ENCODE data around the gene WNT1. TPM values are rescaled to one million over a fixed set of nuclear protein-coding genes. Genes with fewer than 3 reads are reported as not detected.

Gene WNT1
- polyA plus RNA-seq, 1 donor, result not detected

GRCh38 chr12:48961801-48962200 lies 16.3 kb upstream of the WNT1 start:
- no peak for DNase-seq

- no peak for DNase-seq
These were observed 12.8 kb upstream of the WNT1 start for GRCh38 chr12:48965298-48965838.

- no peak for DNase-seq
These were observed 11.8 kb upstream of the WNT1 start for GRCh38 chr12:48966177-48966895.

GRCh38 chr12:48967991-48968390 lies 10.1 kb upstream of the WNT1 start:
- no peak for DNase-seq

- no peak for DNase-seq
These were observed 9.7 kb upstream of the WNT1 start for GRCh38 chr12:48968467-48968866.

- DNase-seq, result no peak
These were observed 8.9 kb upstream of the WNT1 start for GRCh38 chr12:48969160-48969771.

GRCh38 chr12:48969833-48970701 lies 8.1 kb upstream of the WNT1 start:
- DNase-seq, result no peak

- no peak for DNase-seq
These were observed 7.3 kb upstream of the WNT1 start for GRCh38 chr12:48970702-48971334.

GRCh38 chr12:48972213-48972951 lies 5.7 kb upstream of the WNT1 start:
- DNase-seq, result no peak

- DNase-seq, result no peak
These were observed 5.1 kb upstream of the WNT1 start for GRCh38 chr12:48972952-48973483.

- DNase-seq, result no peak
These were observed 4.6 kb upstream of the WNT1 start for GRCh38 chr12:48973531-48973930.

GRCh38 chr12:48973941-48974673 lies 4.0 kb upstream of the WNT1 start:
- DNase-seq, result no peak

- no peak for DNase-seq
These were observed 536 bp upstream of the WNT1 start for GRCh38 chr12:48977290-48978281.

GRCh38 chr12:48978741-48979601 lies 849 bp downstream of the WNT1 start:
- DNase-seq, result no peak

GRCh38 chr12:48979602-48980388 lies 1.7 kb downstream of the WNT1 start:
- no peak for DNase-seq

- DNase-seq, result no peak
These were observed 2.3 kb downstream of the WNT1 start for GRCh38 chr12:48980389-48980952.

Data from hindlimb muscle (tissue), 1 donor.